ENCODE results near the gene LUC7L3. TPM values are rescaled to one million over a fixed set of nuclear protein-coding genes. Genes with fewer than 3 reads are reported as not detected.

Gene LUC7L3
- total RNA-seq, 1 donor from 2014 or later, result 43.6 TPM

Other genes with a start within 250 kb of the LUC7L3 start
- gene RSAD1, start 240.7 kb upstream of the LUC7L3 start, total RNA-seq, result 27.4 TPM
- not detected for gene MYCBPAP, start 211.2 kb upstream of the LUC7L3 start, total RNA-seq
- gene EPN3, start 186.9 kb upstream of the LUC7L3 start, total RNA-seq, result 0.35 TPM
- 40.6 TPM for gene SPATA20, start 172.4 kb upstream of the LUC7L3 start, total RNA-seq
- 0.10 TPM for gene CACNA1G, start 158.9 kb upstream of the LUC7L3 start, total RNA-seq
- 326 TPM for gene ABCC3, start 84.7 kb upstream of the LUC7L3 start, total RNA-seq
- 15.6 TPM for gene ANKRD40, start 11.7 kb upstream of the LUC7L3 start, total RNA-seq
- not detected for gene ANKRD40CL, start 47.9 kb downstream of the LUC7L3 start, total RNA-seq
- gene WFIKKN2, start 116.0 kb downstream of the LUC7L3 start, total RNA-seq, result 0.08 TPM
- gene TOB1, start 146.8 kb downstream of the LUC7L3 start, total RNA-seq, result 209 TPM

Data from left lobe of liver (tissue), 1 donor.